GM12801 (cell line): Measurements from ENCODE around the gene ZNF692.

ENCODE experiments used
- CTCF ChIP-seq: IDR thresholded peaks from one replicate; pipeline ENCODE4 v1.5.1; 2011; ENCODE audit warnings: control low read depth; ENCODE audit not compliant: insufficient read length; ENCODE audit errors: extremely low read depth

ZNF692 gene

GRCh38 chr1:248849637-248850036, 9.2 kb downstream of the ZNF692 start:
- no peak for TF ChIP-seq CTCF

GRCh38 chr1:248849152-248849551, 9.7 kb downstream of the ZNF692 start:
- no peak for TF ChIP-seq CTCF

GRCh38 chr1:248848602-248849001, 10.3 kb downstream of the ZNF692 start:
- TF ChIP-seq CTCF: no peak

GRCh38 chr1:248847956-248848561, 10.8 kb downstream of the ZNF692 start:
- TF ChIP-seq CTCF: no peak

GRCh38 chr1:248847181-248847955, 11.5 kb downstream of the ZNF692 start:
- TF ChIP-seq CTCF: no peak

GRCh38 chr1:248844526-248844925, 14.4 kb downstream of the ZNF692 start:
- no peak for TF ChIP-seq CTCF

GRCh38 chr1:248843687-248844086, 15.2 kb downstream of the ZNF692 start:
- no peak for TF ChIP-seq CTCF
